ENCODE data around the gene VPS35.

VPS35 gene

GRCh38 chr16:46651305-46651704 lies 37.7 kb downstream of the VPS35 start:
- no peak overlapping the region; a peak in 1 of 22 replicates for H3K27ac ChIP-seq
- no peak for TF ChIP-seq Cebpa-rat (IDR thresholded peaks at IDR 0.05)

GRCh38 chr16:46650254-46650623 lies 38.7 kb downstream of the VPS35 start:
- peaks cover 7 to 32% (median 15%) of the 10 kb centered on the region in 11 experiments; a peak in 20 of 22 replicates for H3K36me3 ChIP-seq
- H3K27ac ChIP-seq: peak overlapping the region in 1 of 11 experiments; percentile 22; a peak in 2 of 22 replicates
- no peak overlapping the region for H3K4me3 ChIP-seq
- no peaks in the 10 kb centered on the region for H3K4me1 ChIP-seq
- H4K20me1 ChIP-seq: no peaks in the 10 kb centered on the region
- no peaks in the 10 kb centered on the region for H3K27me3 ChIP-seq
- no peak overlapping the region for H3K9ac ChIP-seq
- peak overlapping the region in 1 of 11 experiments; percentile 10; a peak in 1 of 22 replicates for H3K4me2 ChIP-seq
- no peak for TF ChIP-seq Cebpa-rat (IDR thresholded peaks at IDR 0.05)
- H3K9me3 ChIP-seq (replicated peaks in 1 of 11): peaks cover 9 to 26% (median 21%) of the 10 kb centered on the region in 11 experiments; a peak in 18 of 22 replicates

More at GRCh38 chr16:46651305-46651704, 37.7 kb downstream of the VPS35 start:
- Histone ChIP-seq H3K4me2 (no peak overlapping the region), H3K36me3 (peaks cover 18 to 43% (median 25%) of the 10 kb centered on the region in 11 experiments), H3K4me1 (no peaks in the 10 kb centered on the region), H3K4me3 (no peak overlapping the region), H3K27me3 (no peaks in the 10 kb centered on the region), H3K9me3 (replicated peaks in 1 of 11) (peaks cover 0 to 18% (median 13%) of the 10 kb centered on the region in 11 experiments; a peak in 15 of 22 replicates), H3K9ac (no peak overlapping the region), H4K20me1 (no peaks in the 10 kb centered on the region)

GRCh38 chr16:46649588-46650253 lies 39.3 kb downstream of the VPS35 start:
- no peaks in the 10 kb centered on the region for H3K27me3 ChIP-seq
- H3K4me1 ChIP-seq: no peaks in the 10 kb centered on the region
- H3K36me3 ChIP-seq: peaks cover 4 to 27% (median 12%) of the 10 kb centered on the region in 11 experiments; a peak in 17 of 22 replicates
- H3K4me3 ChIP-seq: no peak overlapping the region
- no peak overlapping the region for H3K9ac ChIP-seq
- no peak overlapping the region for H3K4me2 ChIP-seq
- no peak for TF ChIP-seq Cebpa-rat (IDR thresholded peaks at IDR 0.05)
- H3K27ac ChIP-seq: no peak overlapping the region; a peak in 1 of 22 replicates
- peaks cover 12 to 26% (median 18%) of the 10 kb centered on the region in 11 experiments; a peak in 19 of 22 replicates for H3K9me3 ChIP-seq (replicated peaks in 1 of 11)
- H4K20me1 ChIP-seq: no peaks in the 10 kb centered on the region

- peaks cover 5 to 28% (median 18%) of the 10 kb centered on the region in 11 experiments; a peak in 18 of 22 replicates for H3K9me3 ChIP-seq (replicated peaks in 1 of 11)
- no peaks in the 10 kb centered on the region for H4K20me1 ChIP-seq
- no peaks in the 10 kb centered on the region for H3K4me1 ChIP-seq
- no peaks in the 10 kb centered on the region for H3K27me3 ChIP-seq
- H3K36me3 ChIP-seq: peaks cover 0 to 21% (median 7%) of the 10 kb centered on the region in 11 experiments; a peak in 8 of 22 replicates
- no peak overlapping the region for H3K4me3 ChIP-seq
- no peak for TF ChIP-seq Cebpa-rat (IDR thresholded peaks at IDR 0.05)
- H3K27ac ChIP-seq: no peak overlapping the region
- no peak overlapping the region for H3K4me2 ChIP-seq
- no peak overlapping the region for H3K9ac ChIP-seq
Measured at GRCh38 chr16:46648656-46649055, 40.3 kb downstream of the VPS35 start.

- H3K27ac ChIP-seq: no peak overlapping the region
- H3K4me1 ChIP-seq: peaks cover 4 to 8% (median 6%) of the 10 kb centered on the region in 10 experiments; a peak in 13 of 20 replicates
- H3K36me3 ChIP-seq: peaks cover 0 to 19% (median 7%) of the 10 kb centered on the region in 11 experiments; a peak in 9 of 22 replicates
- peaks cover 0 to 7% (median under 1%) of the 10 kb centered on the region in 11 experiments; a peak in 5 of 22 replicates for H3K9me3 ChIP-seq (replicated peaks in 1 of 11)
- TF ChIP-seq Cebpa-rat (IDR thresholded peaks at IDR 0.05): no peak
- no peaks in the 10 kb centered on the region for H4K20me1 ChIP-seq
- H3K4me3 ChIP-seq: no peak overlapping the region
- H3K9ac ChIP-seq: no peak overlapping the region
- H3K4me2 ChIP-seq: no peak overlapping the region
- H3K27me3 ChIP-seq: no peaks in the 10 kb centered on the region
Measured at GRCh38 chr16:46638947-46639925, 49.7 kb downstream of the VPS35 start.

- TF ChIP-seq Cebpa-rat (IDR thresholded peaks at IDR 0.05): no peak
- no peak overlapping the region for H3K9ac ChIP-seq
Measured at GRCh38 chr16:46632778-46633733, 55.9 kb downstream of the VPS35 start.

GRCh38 chr16:46629331-46630219 lies 59.4 kb downstream of the VPS35 start:
- no peaks in the 10 kb centered on the region for H3K36me3 ChIP-seq
- H3K27me3 ChIP-seq: no peaks in the 10 kb centered on the region
- no peak overlapping the region for H3K4me2 ChIP-seq
- no peak overlapping the region for H3K9ac ChIP-seq
- H4K20me1 ChIP-seq: no peaks in the 10 kb centered on the region; a peak in 1 of 22 replicates
- H3K4me3 ChIP-seq: no peak overlapping the region
- no peak overlapping the region for H3K27ac ChIP-seq
- H3K9me3 ChIP-seq (replicated peaks in 1 of 11): no peaks in the 10 kb centered on the region
- no peak for TF ChIP-seq Cebpa-rat (IDR thresholded peaks at IDR 0.05)
- H3K4me1 ChIP-seq: peaks cover 0 to 7% (median 0%) of the 10 kb centered on the region in 10 experiments; a peak in 1 of 20 replicates

More at GRCh38 chr16:46632778-46633733, 55.9 kb downstream of the VPS35 start:
- H3K4me2 ChIP-seq: no peak overlapping the region
- no peaks in the 10 kb centered on the region for H3K9me3 ChIP-seq (replicated peaks in 1 of 11)
- no peaks in the 10 kb centered on the region; a peak in 1 of 22 replicates for H4K20me1 ChIP-seq
- peaks cover 4 to 14% (median 6%) of the 10 kb centered on the region in 10 experiments; a peak in 13 of 20 replicates for H3K4me1 ChIP-seq
- no peak overlapping the region for H3K27ac ChIP-seq
- H3K4me3 ChIP-seq: no peak overlapping the region
- H3K27me3 ChIP-seq: no peaks in the 10 kb centered on the region
- H3K36me3 ChIP-seq: peaks cover 0 to 4% (median 0%) of the 10 kb centered on the region in 11 experiments; a peak in 2 of 22 replicates
